ENCODE measurements around the gene CAPN6.

CAPN6 gene, protein sequence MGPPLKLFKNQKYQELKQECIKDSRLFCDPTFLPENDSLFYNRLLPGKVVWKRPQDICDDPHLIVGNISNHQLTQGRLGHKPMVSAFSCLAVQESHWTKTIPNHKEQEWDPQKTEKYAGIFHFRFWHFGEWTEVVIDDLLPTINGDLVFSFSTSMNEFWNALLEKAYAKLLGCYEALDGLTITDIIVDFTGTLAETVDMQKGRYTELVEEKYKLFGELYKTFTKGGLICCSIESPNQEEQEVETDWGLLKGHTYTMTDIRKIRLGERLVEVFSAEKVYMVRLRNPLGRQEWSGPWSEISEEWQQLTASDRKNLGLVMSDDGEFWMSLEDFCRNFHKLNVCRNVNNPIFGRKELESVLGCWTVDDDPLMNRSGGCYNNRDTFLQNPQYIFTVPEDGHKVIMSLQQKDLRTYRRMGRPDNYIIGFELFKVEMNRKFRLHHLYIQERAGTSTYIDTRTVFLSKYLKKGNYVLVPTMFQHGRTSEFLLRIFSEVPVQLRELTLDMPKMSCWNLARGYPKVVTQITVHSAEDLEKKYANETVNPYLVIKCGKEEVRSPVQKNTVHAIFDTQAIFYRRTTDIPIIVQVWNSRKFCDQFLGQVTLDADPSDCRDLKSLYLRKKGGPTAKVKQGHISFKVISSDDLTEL

DNA sequence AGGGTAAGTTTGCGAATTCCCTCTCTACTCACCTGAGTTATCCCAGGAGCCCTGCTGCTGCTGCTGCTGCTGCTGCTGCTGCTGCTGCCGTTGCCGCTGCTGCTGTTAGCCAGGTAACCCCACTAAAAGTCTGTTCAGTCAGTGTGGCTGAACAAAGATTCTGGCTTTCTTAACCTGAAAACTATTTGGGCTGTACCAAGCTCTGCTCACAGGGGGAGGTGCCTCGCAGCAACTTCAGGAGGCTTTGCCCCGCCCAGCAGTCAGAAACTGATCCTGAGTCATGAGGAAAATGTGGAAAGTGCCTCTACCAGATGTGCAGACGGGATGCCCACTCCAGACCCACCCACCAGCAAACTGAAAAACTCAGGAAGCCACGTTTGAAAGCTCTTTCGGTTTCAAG lies at the start of gene CAPN6:
CAPN6 (minus strand) TSS at position 145 of the 400 bp plus-strand sequence. CDS start 6,547 bp downstream, outside the sequence.
- intact Hi-C loops (cut with DNase I): no loop called here

DNA sequence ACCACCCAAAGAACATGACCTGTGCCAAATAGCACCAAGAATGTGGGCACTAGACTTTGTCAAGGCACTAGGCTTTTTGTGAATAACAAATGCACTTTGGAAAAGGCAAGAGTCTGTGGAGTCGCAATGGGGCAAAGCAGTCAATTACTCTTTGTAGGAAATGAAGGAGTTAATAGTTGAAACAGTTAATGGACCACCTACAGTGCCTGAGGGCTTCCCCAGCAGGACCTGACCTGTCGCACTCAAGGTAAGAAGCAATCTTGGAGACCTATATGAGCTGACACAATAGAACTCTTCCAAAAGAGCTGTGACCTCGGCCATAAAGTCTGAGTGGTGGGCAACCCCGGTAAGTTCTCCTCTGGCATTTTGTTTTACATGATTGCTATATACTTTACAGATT lies 49.2 kb upstream of the CAPN6 start:
- DNase-seq: no peak
- intact Hi-C loops (cut with DNase I): no loop called here

More for the DNA sequence above, at the start of gene CAPN6:
- DNase-seq: peak in 1 of 42 donors; percentile 8

DNA sequence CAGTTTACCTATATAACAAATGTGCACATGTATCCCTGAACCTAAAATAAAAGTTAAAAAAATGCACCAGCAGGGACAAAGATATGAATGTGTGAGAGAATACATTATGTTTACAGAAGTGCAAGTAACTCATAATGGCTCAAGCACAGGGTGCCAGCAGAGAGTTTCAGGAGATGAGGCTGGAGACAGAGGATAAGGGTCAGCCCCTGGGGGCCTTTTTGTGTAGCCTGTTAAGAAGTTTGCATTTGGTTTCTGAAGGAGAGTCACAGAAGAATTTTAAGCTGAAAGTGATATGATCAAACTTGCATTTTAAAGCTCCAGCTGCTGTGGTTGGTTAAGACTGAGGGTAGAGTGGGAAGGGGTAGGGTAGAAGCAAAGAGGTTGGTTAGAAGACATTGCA lies 48.6 kb upstream of the CAPN6 start:
- intact Hi-C loops (cut with DNase I): no loop called here

GRCh38 chrX:111309083-111309482 lies 38.8 kb upstream of the CAPN6 start:
- no peak for DNase-seq
- intact Hi-C loops (cut with DNase I): no loop called here

More for the DNA sequence above, 48.6 kb upstream of the CAPN6 start:
- no peak for DNase-seq

- intact Hi-C loops (cut with DNase I): no loop called here
- DNase-seq: no peak
These were observed 37.8 kb upstream of the CAPN6 start for GRCh38 chrX:111308039-111308438.

GRCh38 chrX:111302284-111302683 lies 32.0 kb upstream of the CAPN6 start:
- DNase-seq: no peak
- intact Hi-C loops (cut with DNase I): no loop called here

DNA sequence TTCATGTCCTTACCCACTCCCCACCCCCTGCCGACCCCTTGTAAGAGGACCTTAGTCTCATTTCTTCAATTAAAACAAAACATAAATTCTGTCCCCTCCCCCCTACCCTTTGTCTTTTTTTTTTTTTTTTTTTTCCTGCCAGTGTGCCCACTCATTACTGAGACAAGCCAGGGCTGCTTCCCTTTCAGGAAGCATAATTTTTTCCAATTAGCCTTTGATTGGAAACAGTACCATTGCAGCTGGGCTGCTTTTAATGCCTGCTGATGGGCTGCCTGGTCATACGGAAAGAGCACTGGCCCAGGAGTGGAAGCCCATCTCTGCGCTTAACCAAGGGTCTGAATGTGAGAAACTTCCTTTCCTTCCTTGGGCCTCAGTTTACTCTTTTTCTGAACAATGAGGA lies 18.6 kb upstream of the CAPN6 start:
- no peak for DNase-seq
- intact Hi-C loops (cut with DNase I): no loop called here

DNA sequence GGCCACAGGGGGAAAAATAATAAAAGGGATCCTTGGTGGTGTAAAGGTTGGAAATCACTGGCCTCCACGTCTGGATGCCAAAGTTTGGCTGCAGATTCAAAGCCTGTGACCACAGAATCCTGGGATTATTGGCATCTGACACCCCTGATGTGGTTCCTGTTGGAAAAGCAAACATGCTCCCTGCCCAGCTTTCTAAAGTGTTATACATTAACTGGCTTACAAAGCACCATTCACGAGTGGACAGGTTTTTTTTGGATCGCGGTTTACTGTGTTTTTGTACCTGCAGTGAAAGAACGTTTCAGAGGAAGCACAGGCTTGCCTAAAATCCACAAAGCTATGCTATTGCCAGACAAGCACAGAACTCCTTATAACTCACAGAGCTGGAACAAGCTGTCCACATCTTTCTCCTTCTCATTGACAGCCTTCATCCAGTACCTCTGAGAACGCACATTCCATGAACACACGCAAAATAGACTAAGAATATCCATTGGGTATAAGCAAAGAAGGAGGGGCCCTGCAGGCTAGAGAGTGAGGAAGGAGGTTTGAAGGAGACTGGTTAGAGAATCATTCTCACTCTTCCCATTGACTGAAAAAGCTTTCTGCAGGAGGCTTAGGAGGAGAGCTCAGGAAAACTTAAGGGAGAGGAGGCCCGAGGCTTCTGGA lies 14.5 kb upstream of the CAPN6 start:
- no peak for DNase-seq

DNA sequence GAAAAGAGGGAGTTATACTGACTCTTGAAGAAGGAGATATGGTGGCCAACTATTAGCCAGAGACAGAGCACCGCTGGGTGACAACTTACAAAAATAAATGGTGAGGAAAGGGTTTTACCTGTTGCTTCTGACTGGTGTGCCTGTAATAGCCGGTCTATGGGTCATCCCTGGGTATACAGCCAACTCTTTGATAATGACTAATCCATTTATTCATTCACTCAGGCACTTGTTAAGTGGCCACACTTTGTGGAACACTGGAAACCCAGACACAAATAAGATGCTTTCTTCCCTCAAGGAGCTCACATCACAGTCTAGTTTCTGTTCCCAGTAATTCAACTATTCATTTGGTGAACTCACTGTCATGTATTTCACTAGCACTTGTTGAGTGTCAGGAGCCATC lies 13.2 kb upstream of the CAPN6 start:
- DNase-seq: no peak
- intact Hi-C loops (cut with DNase I): no loop called here

More for the DNA sequence above, 14.5 kb upstream of the CAPN6 start:
- intact Hi-C loops (cut with DNase I): no loop called here

DNA sequence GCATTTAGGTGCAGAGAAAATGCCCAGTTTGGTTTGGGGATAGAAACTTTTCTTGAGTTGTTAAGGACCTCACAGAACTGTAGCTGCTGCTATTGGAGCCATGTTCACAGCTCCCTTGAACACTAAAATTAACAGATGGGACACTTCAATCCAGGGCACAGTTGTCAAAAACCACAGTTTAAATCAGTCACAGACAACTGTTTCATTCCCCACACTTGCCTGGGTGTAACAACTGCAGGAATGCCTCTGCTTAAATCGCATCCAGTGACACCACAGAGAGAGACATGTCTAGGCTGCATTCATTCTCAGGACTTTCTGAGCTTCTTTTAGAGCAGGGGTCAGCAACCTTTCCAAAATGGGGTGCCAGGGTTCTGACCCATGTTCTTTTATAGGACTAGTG lies 12.7 kb upstream of the CAPN6 start:
- intact Hi-C loops (cut with DNase I): no loop called here
- DNase-seq: no peak

DNA sequence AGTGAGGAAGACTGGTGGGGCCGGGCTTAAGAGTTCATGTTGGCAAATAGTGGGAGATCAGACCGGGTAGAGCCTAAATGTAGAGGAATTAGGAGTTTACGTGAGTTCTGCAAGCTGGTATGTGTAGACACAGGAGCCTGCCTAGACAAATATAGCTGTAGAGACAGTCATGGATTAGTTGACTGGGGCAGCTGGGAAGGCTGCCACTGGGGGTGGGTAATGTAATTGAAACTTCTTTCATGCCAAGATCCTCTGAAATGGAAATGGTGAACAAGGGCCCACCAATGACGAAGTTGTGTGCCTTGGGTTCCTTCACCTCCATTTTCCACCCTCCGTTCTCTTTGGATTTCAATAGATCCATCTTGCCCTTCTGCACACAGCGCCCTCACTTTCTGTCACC lies 11.9 kb upstream of the CAPN6 start:
- intact Hi-C loops (cut with DNase I): no loop called here
- DNase-seq: no peak

GRCh38 chrX:111268506-111268905 lies 1.8 kb downstream of the CAPN6 start:
- intact Hi-C loops (cut with DNase I): no loop called here

DNA sequence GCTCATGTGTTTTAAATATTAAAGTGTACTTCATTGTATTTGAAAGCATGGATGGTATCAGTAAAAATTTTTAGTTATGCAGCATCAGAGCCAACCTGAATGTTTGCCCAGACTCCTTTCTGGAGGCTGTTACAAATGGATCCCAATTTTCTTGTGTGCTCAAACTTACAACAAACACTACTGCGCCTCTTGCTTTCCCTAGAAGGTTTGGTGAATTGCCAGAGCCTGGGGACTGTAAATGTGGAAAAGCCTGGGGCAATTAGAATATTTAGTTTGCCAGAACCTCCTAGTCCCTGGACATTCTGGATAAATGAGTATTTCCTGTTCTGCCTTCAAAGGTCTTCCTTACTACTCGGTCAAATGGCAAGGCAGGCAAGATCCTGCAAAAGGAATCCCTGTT lies 4.8 kb downstream of the CAPN6 start:
- intact Hi-C loops (cut with DNase I): no loop called here
- DNase-seq: no peak

More at GRCh38 chrX:111268506-111268905, 1.8 kb downstream of the CAPN6 start:
- DNase-seq: no peak

- DNase-seq: no peak
- intact Hi-C loops (cut with DNase I): no loop called here
These were observed 5.9 kb downstream of the CAPN6 start for GRCh38 chrX:111264385-111264784.

DNA sequence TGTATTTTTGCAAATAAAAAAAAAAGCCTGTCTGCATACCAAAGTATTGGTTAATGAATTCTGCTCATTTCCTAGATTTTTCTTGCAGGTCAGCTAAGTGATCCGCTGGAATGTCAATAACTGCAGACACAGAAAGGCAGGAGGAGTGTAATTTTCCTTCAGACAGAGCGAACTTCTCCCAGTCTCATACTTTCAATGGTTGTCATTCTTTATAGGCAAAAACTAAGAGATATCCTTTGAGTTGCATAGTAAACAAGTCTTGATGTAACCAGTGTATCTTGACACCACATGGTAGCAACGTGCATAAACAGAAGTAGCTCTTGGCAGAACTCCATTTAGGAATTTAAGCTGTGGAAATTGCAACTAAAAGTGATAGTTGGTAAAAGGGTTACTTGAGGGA lies 8.2 kb downstream of the CAPN6 start:
- intact Hi-C loops (cut with DNase I): no loop called here

DNA sequence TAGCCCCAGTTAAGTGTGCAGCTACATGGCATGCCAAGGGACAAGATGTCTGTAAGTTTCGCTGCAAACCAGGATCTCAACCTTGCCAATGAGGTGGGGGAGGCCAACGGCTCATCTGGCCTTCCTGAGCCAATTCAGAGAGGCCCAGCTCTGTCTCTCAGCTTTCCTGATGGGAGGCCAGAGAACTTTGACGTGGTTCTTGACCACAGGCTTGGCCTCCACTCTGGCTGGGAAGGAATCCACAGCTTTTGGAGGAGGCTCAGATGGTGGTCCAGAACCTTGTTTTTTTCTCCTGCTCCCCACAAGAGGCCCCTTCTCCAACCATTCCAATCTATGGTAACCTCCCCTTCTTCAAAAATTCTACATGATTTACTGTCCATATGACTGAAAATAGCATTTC lies 9.8 kb downstream of the CAPN6 start:
- intact Hi-C loops (cut with DNase I): no loop called here

More for the DNA sequence above, 8.2 kb downstream of the CAPN6 start:
- DNase-seq: no peak

GRCh38 chrX:111259559-111259958 lies 10.7 kb downstream of the CAPN6 start:
- DNase-seq: peak in 9 of 42 donors; percentile 0 to 36 (median 7)
- intact Hi-C loops (cut with DNase I): no loop called here

More for the DNA sequence above, 9.8 kb downstream of the CAPN6 start:
- DNase-seq: no peak

DNA sequence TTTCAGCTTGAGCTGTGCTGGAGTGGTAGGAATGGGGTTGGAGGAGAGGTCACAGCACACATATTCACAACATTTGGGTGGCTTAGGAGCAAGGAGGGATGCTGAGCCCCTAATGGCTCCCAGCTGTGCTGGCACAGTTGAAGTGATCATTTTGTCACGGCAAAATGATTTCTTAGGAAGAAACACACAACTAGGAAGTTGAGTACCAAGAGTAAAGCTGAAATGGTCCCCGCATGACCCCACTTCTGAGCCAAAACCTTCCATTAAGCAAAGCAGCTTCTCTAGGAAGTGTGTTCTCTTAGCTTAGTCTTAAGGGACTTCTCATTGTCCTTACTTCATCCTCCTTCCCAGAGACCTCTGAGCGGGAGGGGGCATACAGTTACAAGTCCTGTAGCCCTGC lies 12.6 kb downstream of the CAPN6 start:
- intact Hi-C loops (cut with DNase I): no loop called here
- DNase-seq: no peak

GRCh38 chrX:111254896-111255693 lies 15.2 kb downstream of the CAPN6 start:
- intact Hi-C loops (cut with DNase I): no loop called here
- no peak for DNase-seq

All from head of caudate nucleus (tissue), 42 donors.